K562 (cell line): ENCODE data around the gene ECM1. TPM values are rescaled to one million over a fixed set of nuclear protein-coding genes. Genes with fewer than 3 reads are reported as not detected.

Source experiments
- ATF4 ChIP-seq: fragments of 450-650 bp; formaldehyde crosslinking; IDR thresholded peaks from 2 replicates; pipeline ENCODE4 v1.4.0; 2022; ENCODE audit warnings: mild to moderate bottlenecking, moderate library complexity
- CCNT2 ChIP-seq: IDR thresholded peaks from 2 replicates; pipeline ENCODE4 v1.6.1; 2011; ENCODE audit warnings: borderline replicate concordance, low read depth, mild to moderate bottlenecking, moderate library complexity, mixed read lengths, low read length; ENCODE audit not compliant: insufficient read length; ENCODE audit errors: extremely low read depth
- CTCFL ChIP-seq: IDR thresholded peaks from 2 replicates; pipeline ENCODE4 v1.6.1; 2011; ENCODE audit warnings: borderline replicate concordance, low read depth, mild to moderate bottlenecking, moderate library complexity, low read length; ENCODE audit not compliant: insufficient read depth, poor library complexity, severe bottlenecking
- FOXK2 ChIP-seq, 2 experiments: fragments of 450-650 bp; IDR thresholded peaks in 1 of 2; conservative IDR thresholded peaks in 1 of 2; 2 replicates each; pipeline ENCODE4 v1.6.1; 2016; ENCODE audit warnings: low read depth in 2 of 2, mild to moderate bottlenecking in 1 of 2
- HLTF ChIP-seq: fragments of 450-650 bp; IDR thresholded peaks from 2 replicates; pipeline ENCODE4 v1.6.1; 2016
- KDM2B ChIP-seq: fragments of 250-450 bp; sonication (Bioruptor Pico); IDR thresholded peaks from 2 replicates; pipeline ENCODE4 v1.8.0; 2021; ENCODE audit warnings: mild to moderate bottlenecking, moderate library complexity
- MAFK ChIP-seq: IDR thresholded peaks from 2 replicates; pipeline ENCODE4 v1.6.1; 2011; ENCODE audit warnings: low read length, improper control_type of control experiment
- MYC ChIP-seq, 2 experiments: fragments of 250-450 bp in 1 of 2; sonication (Bioruptor Pico) in 1 of 2; IDR thresholded peaks; 2 replicates each; pipeline versions ENCODE4 v1.5.1 to v1.6.1; 2012 to 2021; ENCODE audit warnings: low read depth in 2 of 2, borderline replicate concordance in 1 of 2, improper control_type of control experiment in 1 of 2, low read length in 1 of 2, mild to moderate bottlenecking in 1 of 2, moderate library complexity in 1 of 2
- OTX1 ChIP-seq: fragments of 450-650 bp; formaldehyde crosslinking; IDR thresholded peaks from 2 replicates; pipeline ENCODE4 v1.4.0; 2022; ENCODE audit warnings: mild to moderate bottlenecking
- STAT5A ChIP-seq: IDR thresholded peaks from 2 replicates; pipeline ENCODE4 v1.6.1; 2012; ENCODE audit warnings: low read length, inconsistent platforms, borderline replicate concordance
- ZNF217 ChIP-seq: sonication (generic); formaldehyde crosslinking; IDR thresholded peaks from 2 replicates; pipeline ENCODE4 v1.8.0; 2022; ENCODE audit warnings: mild to moderate bottlenecking, missing genetic modification reagents
- ZNF263 ChIP-seq: sonication (generic); formaldehyde crosslinking; IDR thresholded peaks from 2 replicates; pipeline ENCODE4 v1.8.0; 2022; ENCODE audit warnings: mild to moderate bottlenecking, missing genetic modification reagents, borderline replicate concordance
- ZNF318 ChIP-seq, 2 experiments: fragments of 450-650 bp; IDR thresholded peaks; 2 replicates each; pipeline ENCODE4 v1.6.1; 2016; ENCODE audit warnings: mild to moderate bottlenecking in 2 of 2, borderline replicate concordance in 1 of 2, low read depth in 1 of 2, moderate library complexity in 1 of 2
- ZNF695 ChIP-seq: fragments of 450-650 bp; formaldehyde crosslinking; IDR thresholded peaks from 2 replicates; pipeline ENCODE4 v1.4.0; 2020; ENCODE audit warnings: mild to moderate bottlenecking, moderate library complexity
- ZNF699 ChIP-seq: fragments of 250-450 bp; sonication (Bioruptor Pico); IDR thresholded peaks from 2 replicates; pipeline ENCODE4 v1.8.0; 2021; ENCODE audit warnings: mild to moderate bottlenecking, moderate library complexity; ENCODE audit not compliant: insufficient replicate concordance
- polyA plus RNA-seq, 8 experiments: library from polyadenylated mRNA; depleted of rRNA in 4 of 8; stranded (reverse) in 5 of 8; unstranded in 3 of 8; fragments of >200 nt; fragmentation: Nextera tagmentation in 2 of 8; fragmentation: Illumina TruSeq in 1 of 8; extraction: Ambion mirVana in 2 of 8; extraction: Trizol in 1 of 8; gene quantifications; 2 replicates each; pipeline versions ENCODE4 v1.2.1 to v1.2.3, GENCODE V29; 2011 to 2014; ENCODE audit warnings: inconsistent platforms in 1 of 8, missing spikeins in 1 of 8
- total RNA-seq, 7 experiments: library from RNA; depleted of rRNA in 6 of 7; stranded (reverse); fragments of >200 nt in 6 of 7; fragmentation: Illumina TruSeq in 2 of 7; extraction: Trizol in 2 of 7; gene quantifications; 2 replicates each; pipeline versions ENCODE4 v1.2.1 to v1.2.3, GENCODE V29; 2011 to 2021; ENCODE audit warnings: low replicate concordance in 1 of 7

Gene ECM1
- total and polyA plus RNA-seq, 9 of the 15 experiments (the other 6 are each of a cell fraction or from before 2014, with no cell fraction given) = 6.6 to 52.2 (median 12.8) TPM

GRCh38 chr1:150515328-150516049 is 7.6 kb downstream of the ECM1 start, which contains the start of gene FALEC (continued):
- no peak for TF ChIP-seq ZNF318 (IDR thresholded peaks at IDR 0.05; ENCODE audit: borderline replicate concordance in 1 of 2, low read depth in 1 of 2)
- TF ChIP-seq KDM2B = no peak
- no peak for TF ChIP-seq CTCFL
- no peak for TF ChIP-seq MAFK
- no peak for TF ChIP-seq ZNF217 (CRISPR knock-in tag)
- TF ChIP-seq MYC (IDR thresholded peaks at IDR 0.05; ENCODE audit: low read depth, low read length) = no peak; the same call in none of the 2 replicates
- TF ChIP-seq MYC (CRISPR knock-in tag; IDR thresholded peaks at IDR 0.05; ENCODE audit: borderline replicate concordance, low read depth) = peak; percentile 12; the same call in 1 of the 2 replicates
- no peak; a peak in 1 of 4 replicates for TF ChIP-seq FOXK2 (conservative IDR thresholded peaks at IDR 0.05 in 1 of 2, IDR thresholded peaks at IDR 0.05 in 1 of 2; ENCODE audit: low read depth in 2 of 2)
- no peak for TF ChIP-seq ZNF695 (CRISPR knock-in tag)
- TF ChIP-seq CCNT2 = peak; percentile 80
- no peak for TF ChIP-seq OTX1 (CRISPR knock-in tag)
- no peak for TF ChIP-seq ZNF699
- no peak for TF ChIP-seq STAT5A
- TF ChIP-seq ZNF263 (CRISPR knock-in tag) = no peak
- peak; percentile 14; the same call in 1 of the 2 replicates for TF ChIP-seq ATF4 (CRISPR knock-in tag)
- TF ChIP-seq HLTF = no peak
